ENCODE data around the gene RAB40C.

RAB40C gene

DNA sequence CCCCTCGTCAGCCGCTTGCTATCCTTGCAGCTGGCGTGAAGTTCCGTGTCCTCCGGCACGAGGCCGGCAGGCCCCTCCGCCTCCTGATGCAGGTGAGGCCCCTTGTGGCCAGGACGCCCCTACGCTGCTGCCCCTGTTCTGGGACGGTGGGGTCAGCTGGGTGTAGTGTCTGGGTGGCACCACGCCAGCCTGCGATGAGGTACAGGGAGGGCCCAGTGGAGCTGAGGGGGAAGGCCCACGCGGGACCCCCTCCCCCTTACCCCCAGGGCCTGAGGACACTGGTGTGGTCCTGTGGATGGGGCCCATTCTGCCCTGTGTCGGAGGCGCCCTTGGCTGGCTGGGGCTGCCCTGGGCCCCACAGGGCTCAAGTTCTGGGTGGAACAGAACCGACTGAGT lies 7.7 kb upstream of the RAB40C start:
- no peak for DNase-seq (ENCODE audit: low spot score)
- H3K4me1 ChIP-seq (ENCODE audit: insufficient read depth, poor library complexity, severe bottlenecking), result peaks cover under 1% of the 10 kb centered on the region

GRCh38 chr16:582614-583331 lies 7.1 kb upstream of the RAB40C start:
- Histone ChIP-seq H3K4me3 (ENCODE audit: severe bottlenecking) (no peak overlapping the region), H3K27ac (ENCODE audit: poor library complexity, severe bottlenecking) (no peak overlapping the region), H3K4me1 (ENCODE audit: insufficient read depth, poor library complexity, severe bottlenecking) (peaks cover 4% of the 10 kb centered on the region), H3K27me3 (ENCODE audit: insufficient read depth, poor library complexity, severe bottlenecking) (no peaks in the 10 kb centered on the region), H3K36me3 (ENCODE audit: low read depth) (no peaks in the 10 kb centered on the region), H3K9me3 (ENCODE audit: severe bottlenecking) (no peaks in the 10 kb centered on the region)
- no peak for DNase-seq (ENCODE audit: low spot score)
- peak; percentile 11; the same call in 1 of the 3 replicates for ATAC-seq (ENCODE audit: low read depth)
- TF ChIP-seq, protein P1, sequence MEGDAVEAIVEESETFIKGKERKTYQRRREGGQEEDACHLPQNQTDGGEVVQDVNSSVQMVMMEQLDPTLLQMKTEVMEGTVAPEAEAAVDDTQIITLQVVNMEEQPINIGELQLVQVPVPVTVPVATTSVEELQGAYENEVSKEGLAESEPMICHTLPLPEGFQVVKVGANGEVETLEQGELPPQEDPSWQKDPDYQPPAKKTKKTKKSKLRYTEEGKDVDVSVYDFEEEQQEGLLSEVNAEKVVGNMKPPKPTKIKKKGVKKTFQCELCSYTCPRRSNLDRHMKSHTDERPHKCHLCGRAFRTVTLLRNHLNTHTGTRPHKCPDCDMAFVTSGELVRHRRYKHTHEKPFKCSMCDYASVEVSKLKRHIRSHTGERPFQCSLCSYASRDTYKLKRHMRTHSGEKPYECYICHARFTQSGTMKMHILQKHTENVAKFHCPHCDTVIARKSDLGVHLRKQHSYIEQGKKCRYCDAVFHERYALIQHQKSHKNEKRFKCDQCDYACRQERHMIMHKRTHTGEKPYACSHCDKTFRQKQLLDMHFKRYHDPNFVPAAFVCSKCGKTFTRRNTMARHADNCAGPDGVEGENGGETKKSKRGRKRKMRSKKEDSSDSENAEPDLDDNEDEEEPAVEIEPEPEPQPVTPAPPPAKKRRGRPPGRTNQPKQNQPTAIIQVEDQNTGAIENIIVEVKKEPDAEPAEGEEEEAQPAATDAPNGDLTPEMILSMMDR (IDR thresholded peaks at IDR 0.05; ENCODE audit: poor library complexity, severe bottlenecking), result no peak

More for the DNA sequence above, 7.7 kb upstream of the RAB40C start:
- H3K27ac ChIP-seq (ENCODE audit: poor library complexity, severe bottlenecking), result no peak overlapping the region
- TF ChIP-seq, protein P1 (IDR thresholded peaks at IDR 0.05; ENCODE audit: poor library complexity, severe bottlenecking), result no peak
- no peaks in the 10 kb centered on the region for H3K9me3 ChIP-seq (ENCODE audit: severe bottlenecking)
- no peaks in the 10 kb centered on the region for H3K27me3 ChIP-seq (ENCODE audit: insufficient read depth, poor library complexity, severe bottlenecking)
- no peak for ATAC-seq (ENCODE audit: low read depth)
- no peaks in the 10 kb centered on the region for H3K36me3 ChIP-seq (ENCODE audit: low read depth)
- H3K4me3 ChIP-seq (ENCODE audit: severe bottlenecking), result no peak overlapping the region

GRCh38 chr16:583470-583814 lies 6.4 kb upstream of the RAB40C start:
- no peak for DNase-seq (ENCODE audit: low spot score)
- no peak overlapping the region for H3K4me3 ChIP-seq (ENCODE audit: severe bottlenecking)
- no peaks in the 10 kb centered on the region for H3K27me3 ChIP-seq (ENCODE audit: insufficient read depth, poor library complexity, severe bottlenecking)
- ATAC-seq (ENCODE audit: low read depth), result no peak
- H3K4me1 ChIP-seq (ENCODE audit: insufficient read depth, poor library complexity, severe bottlenecking), result peaks cover 4% of the 10 kb centered on the region
- H3K36me3 ChIP-seq (ENCODE audit: low read depth), result no peaks in the 10 kb centered on the region
- no peak overlapping the region for H3K27ac ChIP-seq (ENCODE audit: poor library complexity, severe bottlenecking)
- H3K9me3 ChIP-seq (ENCODE audit: severe bottlenecking), result no peaks in the 10 kb centered on the region
- TF ChIP-seq, protein P1 (IDR thresholded peaks at IDR 0.05; ENCODE audit: poor library complexity, severe bottlenecking), result no peak

DNA sequence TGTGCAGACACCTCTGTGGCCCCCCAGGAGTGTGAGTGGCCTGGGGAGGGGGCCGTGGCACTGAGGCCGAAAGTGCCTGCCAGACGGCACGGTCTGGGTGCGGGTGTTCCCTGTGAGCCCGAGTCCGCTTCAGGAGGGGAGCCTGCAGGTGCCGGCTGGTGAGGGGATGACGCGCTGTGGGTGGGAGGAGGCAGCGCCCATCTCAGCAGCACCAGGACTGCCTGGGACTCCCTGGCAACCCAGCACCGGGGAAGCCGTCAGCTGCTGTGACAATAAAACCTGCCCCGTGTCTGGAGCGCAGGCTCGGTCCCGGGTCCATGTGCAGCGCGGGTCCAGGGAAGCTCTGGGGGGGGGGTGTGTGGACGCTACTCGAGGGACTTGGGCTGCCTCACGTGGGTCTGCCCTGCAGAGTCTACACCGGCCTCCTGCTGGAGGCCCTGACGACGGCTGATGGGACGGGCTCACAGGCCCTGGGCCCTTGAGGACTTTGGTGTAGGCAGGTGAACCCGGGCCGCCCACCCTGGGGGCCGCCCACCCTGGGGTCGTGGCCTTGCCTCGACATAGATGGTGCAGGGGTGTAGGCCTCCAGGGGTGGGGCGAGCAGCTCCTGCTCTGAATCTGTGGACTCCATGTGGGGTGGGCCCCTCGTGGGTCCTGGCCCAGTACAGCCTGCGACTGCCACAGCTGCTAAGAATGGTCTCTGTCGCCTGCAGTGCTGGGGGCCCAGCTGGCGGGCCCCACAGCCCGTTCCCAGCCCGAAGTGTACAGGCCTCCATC lies 5.9 kb upstream of the RAB40C start:
- TF ChIP-seq, protein P1 (IDR thresholded peaks at IDR 0.05; ENCODE audit: poor library complexity, severe bottlenecking), result no peak
- H3K4me3 ChIP-seq (ENCODE audit: severe bottlenecking), result no peak overlapping the region
- no peak overlapping the region for H3K27ac ChIP-seq (ENCODE audit: poor library complexity, severe bottlenecking)
- no peak for ATAC-seq (ENCODE audit: low read depth)
- H3K27me3 ChIP-seq (ENCODE audit: insufficient read depth, poor library complexity, severe bottlenecking), result no peaks in the 10 kb centered on the region
- no peak for DNase-seq (ENCODE audit: low spot score)
- H3K4me1 ChIP-seq (ENCODE audit: insufficient read depth, poor library complexity, severe bottlenecking), result peaks cover 4% of the 10 kb centered on the region
- H3K9me3 ChIP-seq (ENCODE audit: severe bottlenecking), result no peaks in the 10 kb centered on the region
- H3K36me3 ChIP-seq (ENCODE audit: low read depth), result no peaks in the 10 kb centered on the region

GRCh38 chr16:585351-585750 lies 4.5 kb upstream of the RAB40C start:
- ATAC-seq (ENCODE audit: low read depth) (no peak), DNase-seq (ENCODE audit: low spot score) (no peak)
- Histone ChIP-seq H3K9me3 (ENCODE audit: severe bottlenecking) (no peaks in the 10 kb centered on the region), H3K27ac (ENCODE audit: poor library complexity, severe bottlenecking) (no peak overlapping the region), H3K36me3 (ENCODE audit: low read depth) (no peaks in the 10 kb centered on the region), H3K4me1 (ENCODE audit: insufficient read depth, poor library complexity, severe bottlenecking) (peaks cover 4% of the 10 kb centered on the region), H3K27me3 (ENCODE audit: insufficient read depth, poor library complexity, severe bottlenecking) (no peaks in the 10 kb centered on the region), H3K4me3 (ENCODE audit: severe bottlenecking) (no peak overlapping the region)
- TF ChIP-seq, protein P1 (IDR thresholded peaks at IDR 0.05; ENCODE audit: poor library complexity, severe bottlenecking), result no peak

Data from RWPE2 (cell line).